DND-41 (cell line): ENCODE data around the gene CKLF.

Experiments
- ATAC-seq: fragments of 200-7000 bp; cut with Tn5 transposase; 3 replicates; pipeline ENCODE4 v1.9.1; 2021; ENCODE audit warnings: low read depth; ENCODE audit not compliant: insufficient read depth
- DNase-seq: peaks from one replicate; pipeline ENCODE4 v3.0.0-alpha.2; 2020
- H2AFZ ChIP-seq: 2 replicates; pipeline ENCODE4 v1.6.0; 2012; ENCODE audit warnings: low read depth, low read length
- H3K27ac ChIP-seq: 2 replicates; pipeline ENCODE4 v1.5.1; 2012; ENCODE audit warnings: low read length, inconsistent platforms
- H3K27me3 ChIP-seq: fragments of 200-600 bp; sonication (generic); 2 replicates; pipeline ENCODE4 v1.6.0; 2012; ENCODE audit warnings: low read length, mild to moderate bottlenecking, inconsistent platforms; ENCODE audit not compliant: insufficient read depth, poor library complexity
- H3K36me3 ChIP-seq: 2 replicates; pipeline ENCODE4 v1.5.1; 2012; ENCODE audit warnings: low read length, inconsistent platforms; ENCODE audit not compliant: insufficient read depth
- H3K4me1 ChIP-seq: 2 replicates; pipeline ENCODE4 v1.5.1; 2012; ENCODE audit warnings: mild to moderate bottlenecking, low read length; ENCODE audit not compliant: insufficient read depth
- H3K4me2 ChIP-seq: 2 replicates; pipeline ENCODE4 v1.6.0; 2012; ENCODE audit warnings: mild to moderate bottlenecking, moderate library complexity, low read length, inconsistent platforms; ENCODE audit not compliant: insufficient read depth
- H3K4me3 ChIP-seq, 2 experiments: fragments of 200-600 bp in 1 of 2; shearing (Covaris generic) in 1 of 2; 2 replicates each; pipeline ENCODE4 v1.5.1; 2012 to 2016; ENCODE audit warnings: inconsistent platforms in 2 of 2, low read length in 2 of 2, mild to moderate bottlenecking in 2 of 2, low read depth in 1 of 2, moderate library complexity in 1 of 2
- H3K79me2 ChIP-seq: 2 replicates; pipeline ENCODE4 v1.6.0; 2012; ENCODE audit warnings: low read length, inconsistent platforms; ENCODE audit not compliant: insufficient read depth
- H3K9ac ChIP-seq: 2 replicates; pipeline ENCODE4 v1.6.0; 2012; ENCODE audit warnings: low read depth, mild to moderate bottlenecking, inconsistent platforms, low read length, moderate library complexity
- H3K9me3 ChIP-seq: 2 replicates; pipeline ENCODE4 v1.5.1; 2012; ENCODE audit warnings: low read length, moderate library complexity, mild to moderate bottlenecking, inconsistent platforms; ENCODE audit not compliant: insufficient read depth, severe bottlenecking
- H4K20me1 ChIP-seq: 2 replicates; pipeline ENCODE4 v1.6.0; 2012; ENCODE audit warnings: low read length; ENCODE audit not compliant: insufficient read depth
- EZH2 ChIP-seq: IDR thresholded peaks from 3 replicates; pipeline ENCODE4 v1.6.1; 2012; ENCODE audit warnings: borderline replicate concordance, low read depth, mild to moderate bottlenecking, moderate library complexity, low read length, inconsistent platforms; ENCODE audit not compliant: severe bottlenecking
- TF ChIP-seq, protein P1 (sequence below): IDR thresholded peaks from 2 replicates; pipeline ENCODE4 v1.5.1; 2012; ENCODE audit warnings: borderline replicate concordance, low read length, moderate library complexity, mild to moderate bottlenecking; ENCODE audit not compliant: poor library complexity, severe bottlenecking; ENCODE audit errors: extremely low read depth

The CKLF gene

GRCh38 chr16:66551788-66552285, 539 bp upstream of the CKLF start:
- ATAC-seq: peak; percentile 2; the same call in 2 of the 3 replicates
- no peak for TF ChIP-seq EZH2
- TF ChIP-seq, protein P1, sequence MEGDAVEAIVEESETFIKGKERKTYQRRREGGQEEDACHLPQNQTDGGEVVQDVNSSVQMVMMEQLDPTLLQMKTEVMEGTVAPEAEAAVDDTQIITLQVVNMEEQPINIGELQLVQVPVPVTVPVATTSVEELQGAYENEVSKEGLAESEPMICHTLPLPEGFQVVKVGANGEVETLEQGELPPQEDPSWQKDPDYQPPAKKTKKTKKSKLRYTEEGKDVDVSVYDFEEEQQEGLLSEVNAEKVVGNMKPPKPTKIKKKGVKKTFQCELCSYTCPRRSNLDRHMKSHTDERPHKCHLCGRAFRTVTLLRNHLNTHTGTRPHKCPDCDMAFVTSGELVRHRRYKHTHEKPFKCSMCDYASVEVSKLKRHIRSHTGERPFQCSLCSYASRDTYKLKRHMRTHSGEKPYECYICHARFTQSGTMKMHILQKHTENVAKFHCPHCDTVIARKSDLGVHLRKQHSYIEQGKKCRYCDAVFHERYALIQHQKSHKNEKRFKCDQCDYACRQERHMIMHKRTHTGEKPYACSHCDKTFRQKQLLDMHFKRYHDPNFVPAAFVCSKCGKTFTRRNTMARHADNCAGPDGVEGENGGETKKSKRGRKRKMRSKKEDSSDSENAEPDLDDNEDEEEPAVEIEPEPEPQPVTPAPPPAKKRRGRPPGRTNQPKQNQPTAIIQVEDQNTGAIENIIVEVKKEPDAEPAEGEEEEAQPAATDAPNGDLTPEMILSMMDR: no peak
- Histone ChIP-seq H3K4me3 (peak overlapping the region; percentile 36 to 86; a peak in 3 of 4 replicates), H3K27me3 (no peaks in the 10 kb centered on the region), H3K9ac (peak overlapping the region; percentile 71), H3K4me1 (peaks cover 90% of the 10 kb centered on the region), H3K36me3 (peaks cover 34% of the 10 kb centered on the region), H2AFZ (peak overlapping the region; percentile 79), H4K20me1 (peaks cover 34% of the 10 kb centered on the region; the same call in 1 of the 2 replicates), H3K9me3 (no peaks in the 10 kb centered on the region), H3K4me2 (peak overlapping the region; percentile 70), H3K27ac (peak overlapping the region; percentile 97), H3K79me2 (peaks cover 60% of the 10 kb centered on the region)
- no peak for DNase-seq

GRCh38 chr16:66553223-66553622, 847 bp downstream of the CKLF start:
- peak; percentile 40 for DNase-seq
- H3K4me3 ChIP-seq: peak overlapping the region; percentile 36 to 86
- H3K36me3 ChIP-seq: peaks cover 48% of the 10 kb centered on the region
- peak overlapping the region; percentile 71 for H3K9ac ChIP-seq
- peak overlapping the region; percentile 97 for H3K27ac ChIP-seq
- TF ChIP-seq, protein P1: no peak
- TF ChIP-seq EZH2: no peak
- no peak overlapping the region for H2AFZ ChIP-seq
- no peak for ATAC-seq
- no peaks in the 10 kb centered on the region for H3K9me3 ChIP-seq
- peaks cover 34% of the 10 kb centered on the region; the same call in 1 of the 2 replicates for H4K20me1 ChIP-seq
- H3K4me2 ChIP-seq: peak overlapping the region; percentile 70
- H3K4me1 ChIP-seq: peaks cover 91% of the 10 kb centered on the region
- peaks cover 74% of the 10 kb centered on the region for H3K79me2 ChIP-seq
- no peaks in the 10 kb centered on the region for H3K27me3 ChIP-seq

- H3K36me3 ChIP-seq: peaks cover 56% of the 10 kb centered on the region
- H4K20me1 ChIP-seq: peaks cover 42% of the 10 kb centered on the region; the same call in 1 of the 2 replicates
- peak overlapping the region; percentile 70 for H3K4me2 ChIP-seq
- no peaks in the 10 kb centered on the region for H3K9me3 ChIP-seq
- peaks cover 82% of the 10 kb centered on the region for H3K79me2 ChIP-seq
- peaks cover 91% of the 10 kb centered on the region for H3K4me1 ChIP-seq
- H3K27ac ChIP-seq: peak overlapping the region; percentile 97
- no peak for TF ChIP-seq EZH2
- TF ChIP-seq, protein P1: no peak
- H3K27me3 ChIP-seq: no peaks in the 10 kb centered on the region
- ATAC-seq (no peak), DNase-seq (no peak)
- peak overlapping the region; percentile 71 for H3K9ac ChIP-seq
- H2AFZ ChIP-seq: no peak overlapping the region
- H3K4me3 ChIP-seq: peak overlapping the region; percentile 36 to 86; a peak in 3 of 4 replicates
These were observed 1.6 kb downstream of the CKLF start for GRCh38 chr16:66554021-66554420.
